SKM-1 treated with dmso at 0.1 percent for 144 hours (cell line): ENCODE data around the gene KIR2DL1.
"Not testable (repeated sequence)": the region's sequence is repeated elsewhere in the genome, so short reads cannot be mapped to it uniquely, and the experiment has no call there.

ENCODE experiments used
- DNase-seq: peaks from one replicate; lab custom pipeline; 2025; ENCODE audit not compliant: unreplicated experiment; lab: John Stamatoyannopoulos, UW

KIR2DL1 gene

DNA sequence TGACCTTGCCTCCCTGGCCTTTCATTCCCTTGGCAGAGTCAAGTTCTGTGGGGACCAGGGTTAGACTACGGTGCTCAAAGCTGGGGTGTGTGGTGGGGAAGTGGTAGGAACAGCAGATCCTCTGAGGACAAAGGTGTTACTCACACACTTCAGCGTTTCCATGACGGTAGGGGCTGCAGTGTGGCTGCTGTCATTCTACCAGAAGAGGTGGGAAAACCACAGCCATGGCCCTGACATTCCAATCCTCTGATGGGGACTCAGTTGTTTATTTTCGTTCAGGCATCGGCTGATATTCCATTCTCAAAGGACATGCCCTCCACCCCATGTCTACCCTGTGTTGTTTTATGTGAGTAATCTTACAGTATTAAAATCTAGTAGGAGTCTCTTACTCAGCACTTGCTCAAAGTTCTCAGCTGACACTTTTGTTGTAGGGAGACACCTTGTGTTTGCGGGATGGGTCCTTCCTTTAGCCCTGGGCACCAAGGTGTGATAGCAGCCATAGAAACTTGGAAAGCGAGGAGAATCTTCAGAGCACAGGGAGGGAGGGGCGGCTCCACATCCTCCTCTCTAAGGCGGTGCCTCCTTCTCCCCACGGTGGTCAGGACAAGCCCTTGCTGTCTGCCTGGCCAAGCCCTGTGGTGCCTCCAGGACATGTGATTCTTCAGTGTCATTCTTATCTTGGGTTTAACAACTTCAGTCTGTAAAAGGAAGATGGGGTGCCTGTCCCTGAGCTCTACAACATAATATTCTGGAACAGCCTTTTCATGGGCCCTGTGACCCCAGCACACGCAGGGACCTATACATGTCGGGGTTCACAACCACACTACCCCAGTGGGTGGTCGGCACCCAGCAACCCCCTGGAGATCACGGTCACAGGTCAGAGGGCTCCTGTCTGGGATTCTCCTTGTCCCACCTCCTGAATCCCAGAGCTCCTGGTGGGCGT lies 1.7 kb downstream of the KIR2DL1 start:
- not testable (repeated sequence) for DNase-seq

DNA sequence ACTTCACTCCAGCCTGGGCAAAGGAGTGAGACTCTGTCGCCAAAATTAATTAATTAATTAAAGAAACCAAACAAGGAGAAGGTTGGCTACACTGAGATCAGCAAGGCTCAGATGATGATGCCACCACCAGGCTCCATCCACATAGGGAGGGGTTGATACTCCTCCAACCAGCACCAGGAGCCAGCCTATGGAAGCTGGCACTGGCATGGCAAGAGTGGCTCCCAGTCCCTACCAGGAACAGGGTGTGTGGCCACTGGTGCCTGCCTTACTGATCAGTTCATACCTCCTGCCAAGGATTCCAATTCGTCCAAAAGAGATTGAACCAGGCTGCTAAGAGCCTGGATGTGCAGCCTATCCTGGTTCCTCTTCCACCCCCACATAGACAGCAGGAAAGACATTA lies 3.1 kb downstream of the KIR2DL1 start:
- DNase-seq, result not testable (repeated sequence)

DNA sequence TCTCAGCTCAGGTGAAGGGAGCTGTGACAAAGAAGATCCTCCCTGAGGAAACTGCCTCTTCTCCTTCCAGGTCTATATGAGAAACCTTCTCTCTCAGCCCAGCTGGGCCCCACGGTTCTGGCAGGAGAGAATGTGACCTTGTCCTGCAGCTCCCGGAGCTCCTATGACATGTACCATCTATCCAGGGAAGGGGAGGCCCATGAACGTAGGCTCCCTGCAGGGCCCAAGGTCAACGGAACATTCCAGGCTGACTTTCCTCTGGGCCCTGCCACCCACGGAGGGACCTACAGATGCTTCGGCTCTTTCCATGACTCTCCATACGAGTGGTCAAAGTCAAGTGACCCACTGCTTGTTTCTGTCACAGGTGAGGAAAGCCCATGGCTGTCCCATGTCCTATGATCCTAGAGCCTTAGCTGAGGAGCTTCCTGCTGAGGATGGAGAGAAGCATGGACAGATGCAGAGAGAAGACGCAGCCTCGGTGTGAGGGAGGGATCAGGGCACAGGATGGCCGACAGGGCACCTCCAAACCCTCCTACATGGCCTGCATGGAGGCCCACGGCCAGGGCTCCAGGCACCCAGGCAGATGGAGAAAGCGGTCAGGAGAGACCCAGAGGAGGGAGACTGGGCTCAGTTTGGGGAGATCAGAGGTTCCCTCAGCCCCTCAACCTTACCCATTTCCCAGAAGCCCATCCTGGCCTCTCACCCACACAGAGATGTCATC lies 5.7 kb downstream of the KIR2DL1 start:
- not testable (repeated sequence) for DNase-seq

DNA sequence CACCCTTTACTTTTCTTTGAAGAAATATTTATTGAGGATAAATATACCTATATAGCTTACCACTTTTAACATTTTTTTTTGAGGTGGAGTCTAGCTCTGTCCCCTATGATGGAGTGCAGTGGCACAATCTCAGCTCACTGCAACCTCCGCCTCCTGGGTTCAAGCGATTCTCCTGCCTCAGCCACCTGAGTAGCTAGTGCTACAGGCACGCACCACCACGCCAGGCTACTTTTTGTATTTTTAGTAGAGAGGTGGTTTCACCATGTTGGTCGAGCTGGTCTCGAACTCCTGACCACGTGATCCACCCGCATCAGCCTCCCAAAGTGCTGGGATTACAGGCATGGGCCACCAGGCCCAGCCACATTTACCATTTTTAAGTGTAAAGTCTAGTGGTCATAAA lies 6.2 kb downstream of the KIR2DL1 start:
- DNase-seq, result not testable (repeated sequence)

DNA sequence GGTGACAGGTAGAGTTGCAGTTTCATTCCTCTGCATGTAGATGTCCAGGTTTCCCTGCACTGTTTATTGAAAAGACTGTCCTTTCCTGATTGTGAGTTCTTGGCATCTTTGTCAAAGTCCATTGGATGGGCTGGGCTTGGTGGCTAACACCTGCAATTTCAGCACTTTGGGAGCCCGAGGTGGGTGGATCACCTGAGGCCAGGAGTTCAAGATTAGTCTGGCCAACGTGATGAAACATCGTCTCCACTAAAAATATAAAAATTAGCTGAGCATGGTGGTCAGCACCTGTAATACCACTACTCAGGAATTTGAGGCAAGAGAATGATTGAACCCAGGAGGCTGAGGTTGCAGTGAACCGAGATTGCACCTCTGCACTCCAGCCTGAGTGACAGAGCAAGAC lies 8.3 kb downstream of the KIR2DL1 start:
- not testable (repeated sequence) for DNase-seq

DNA sequence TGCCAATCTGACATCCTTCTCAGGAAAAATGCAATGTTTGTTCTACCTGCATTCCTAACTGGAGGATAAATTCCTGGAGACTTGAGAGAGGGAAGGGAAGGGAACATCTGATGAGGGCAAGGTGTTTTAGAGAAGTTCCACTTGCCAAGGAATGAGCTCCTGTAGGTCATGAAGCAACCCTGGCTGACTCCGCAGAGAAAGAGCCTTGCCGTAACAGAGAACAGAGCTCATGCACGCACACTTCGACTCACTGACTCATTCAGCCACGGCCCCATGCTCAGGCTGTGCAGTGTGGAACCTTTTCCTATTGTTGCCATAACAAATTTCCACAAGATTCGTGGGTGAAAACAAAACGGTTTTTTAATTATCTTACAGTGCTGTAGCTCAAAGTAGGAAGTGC lies 9.3 kb downstream of the KIR2DL1 start:
- not testable (repeated sequence) for DNase-seq

DNA sequence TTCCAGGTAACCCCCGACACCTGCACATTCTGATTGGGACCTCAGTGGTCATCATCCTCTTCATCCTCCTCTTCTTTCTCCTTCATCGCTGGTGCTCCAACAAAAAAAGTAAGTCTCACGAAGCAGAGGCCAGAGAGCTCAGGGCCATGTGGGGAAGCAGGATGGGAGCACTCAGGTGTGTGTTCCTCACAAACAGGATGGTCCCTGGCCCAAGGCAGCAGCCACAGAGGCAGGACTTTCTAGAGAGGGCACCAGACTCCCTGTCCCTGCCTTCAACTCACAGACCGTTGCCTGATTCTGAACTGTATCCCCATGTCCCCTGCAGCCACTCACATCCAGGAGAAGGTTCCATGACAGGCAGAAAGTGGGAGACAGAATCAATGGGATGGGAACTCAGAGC lies 13.3 kb downstream of the KIR2DL1 start:
- not testable (repeated sequence) for DNase-seq

DNA sequence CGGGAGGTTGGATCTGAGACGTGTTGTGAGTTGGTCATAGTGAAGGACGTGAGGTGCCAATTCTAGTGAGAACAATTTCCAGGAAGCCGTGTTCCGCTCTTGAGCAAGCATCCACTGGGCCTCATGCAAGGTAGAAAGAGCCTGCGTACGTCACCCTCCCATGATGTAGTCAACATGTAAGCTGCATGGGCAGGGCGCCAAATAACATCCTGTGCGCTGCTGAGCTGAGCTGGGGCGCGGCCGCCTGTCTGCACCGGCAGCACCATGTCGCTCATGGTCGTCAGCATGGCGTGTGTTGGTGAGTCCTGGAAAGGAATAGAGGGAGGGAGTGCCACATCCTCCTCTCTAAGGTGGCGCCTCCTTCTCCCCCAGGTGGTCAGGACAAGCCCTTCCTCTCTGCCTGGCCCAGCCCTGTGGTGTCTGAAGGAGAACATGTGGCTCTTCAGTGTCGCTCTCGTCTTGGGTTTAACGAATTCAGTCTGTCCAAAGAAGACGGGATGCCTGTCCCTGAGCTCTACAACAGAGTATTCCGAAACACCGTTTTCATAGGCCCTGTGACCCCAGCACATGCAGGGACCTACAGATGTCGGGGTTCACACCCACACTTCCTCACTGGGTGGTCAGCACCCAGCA lies 16.6 kb downstream of the KIR2DL1 start:
- DNase-seq, result not testable (repeated sequence)

DNA sequence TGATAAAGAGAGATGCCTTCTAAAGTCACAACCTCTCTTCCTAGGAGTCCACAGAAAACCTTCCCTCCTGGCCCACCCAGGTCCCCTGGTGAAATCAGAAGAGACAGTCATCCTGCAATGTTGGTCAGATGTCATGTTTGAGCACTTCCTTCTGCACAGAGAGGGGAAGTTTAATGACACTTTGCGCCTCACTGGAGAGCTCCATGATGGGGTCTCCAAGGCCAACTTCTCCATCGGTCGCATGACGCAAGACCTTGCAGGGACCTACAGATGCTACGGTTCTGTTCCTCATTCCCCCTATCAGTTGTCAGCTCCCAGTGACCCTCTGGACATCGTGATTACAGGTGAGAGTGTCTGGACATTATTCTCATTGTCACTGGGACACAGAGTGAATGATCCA lies 18.6 kb downstream of the KIR2DL1 start:
- DNase-seq, result not testable (repeated sequence)

DNA sequence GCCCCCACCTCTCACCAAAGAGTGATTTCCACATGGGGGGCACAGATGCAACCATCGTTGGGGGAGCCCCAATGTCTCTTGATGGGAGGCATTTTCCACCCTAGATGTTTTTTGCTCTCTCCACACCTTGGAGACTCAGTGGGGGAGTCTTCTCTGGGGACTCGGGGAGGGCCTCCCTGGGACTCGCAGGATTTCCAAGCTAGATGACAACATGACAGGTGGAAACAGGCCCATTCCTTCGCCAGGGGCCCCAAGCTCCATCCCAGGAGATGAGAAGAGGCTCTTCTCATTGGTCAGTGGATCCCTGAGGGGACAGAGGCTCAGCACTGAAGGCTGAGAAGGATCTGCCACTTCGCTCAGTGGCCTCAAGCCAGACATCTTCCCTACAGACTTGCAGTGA lies 21.1 kb downstream of the KIR2DL1 start:
- DNase-seq, result no peak

DNA sequence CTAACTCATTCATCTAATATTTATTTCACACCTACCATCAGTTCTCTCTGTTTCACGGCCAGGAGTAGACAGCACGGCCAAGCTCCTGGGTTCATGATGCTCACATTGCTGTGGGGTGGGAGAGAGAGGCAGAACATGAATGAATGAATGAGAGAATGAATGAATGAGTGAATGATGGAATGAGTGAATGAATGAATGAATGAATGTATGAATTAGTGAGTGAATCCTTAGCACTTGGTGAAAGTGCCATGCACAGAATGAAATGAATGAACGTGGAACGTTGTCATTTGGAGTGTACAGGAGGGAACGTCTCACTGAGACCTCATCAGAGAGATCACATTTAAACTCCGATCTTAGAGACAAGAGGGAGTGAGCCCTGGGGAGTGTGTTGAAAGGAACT lies 21.9 kb downstream of the KIR2DL1 start:
- DNase-seq, result no peak

DNA sequence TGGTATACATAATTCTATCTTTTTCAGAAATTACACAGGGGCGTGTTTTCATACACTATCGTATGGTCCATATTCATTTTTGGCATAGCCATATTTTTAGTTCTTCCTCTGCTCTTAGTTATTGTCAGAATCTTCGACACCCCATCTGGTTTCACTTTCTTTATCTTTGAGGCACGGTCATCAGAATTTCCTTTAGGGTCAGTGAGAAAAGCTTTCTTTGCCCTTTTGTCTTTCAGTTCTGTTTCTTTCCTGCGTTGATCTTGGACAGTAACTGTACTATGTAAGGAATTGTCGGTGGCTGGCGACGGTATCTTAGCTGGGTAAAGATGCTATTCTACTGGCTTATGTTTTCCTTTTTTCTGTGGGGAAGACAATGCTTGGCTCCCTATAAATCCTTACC lies 23.2 kb downstream of the KIR2DL1 start:
- DNase-seq, result no peak

DNA sequence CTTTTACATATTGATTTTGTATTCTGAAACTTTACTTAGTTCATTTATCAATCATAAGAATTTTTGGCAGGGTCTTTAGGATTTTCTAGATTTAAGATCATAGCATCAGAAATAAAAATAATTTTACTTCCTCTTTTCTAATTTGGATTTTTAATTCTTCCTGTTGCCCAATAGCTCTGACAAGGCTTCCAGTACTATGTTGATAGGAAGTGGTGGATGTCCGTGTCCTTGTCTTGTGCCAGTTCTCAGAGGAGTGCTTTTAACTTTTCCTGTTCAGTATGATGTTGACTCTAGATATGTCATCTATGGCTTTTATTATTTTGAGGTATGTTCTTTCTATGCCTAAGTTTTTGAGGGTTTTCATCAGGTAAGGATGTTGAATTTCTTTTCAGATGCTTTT lies 26.2 kb downstream of the KIR2DL1 start:
- DNase-seq, result peak; percentile 3

DNA sequence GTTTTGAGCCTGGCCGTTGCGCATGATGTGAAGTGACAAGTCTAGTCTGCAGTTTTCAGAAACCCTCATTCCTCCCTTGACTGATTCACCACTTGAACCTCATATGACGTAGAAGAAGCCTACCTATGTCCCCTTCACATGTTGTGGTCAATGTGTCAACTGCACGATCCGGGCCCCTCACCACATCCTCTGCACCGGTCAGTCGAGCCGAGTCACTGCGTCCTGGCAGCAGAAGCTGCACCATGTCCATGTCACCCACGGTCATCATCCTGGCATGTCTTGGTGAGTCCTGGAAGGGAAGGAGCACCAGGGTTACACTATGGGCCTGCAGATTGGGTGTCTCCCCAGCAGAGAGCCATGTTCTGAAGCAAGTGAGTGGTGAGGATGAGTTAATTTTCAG lies 33.8 kb downstream of the KIR2DL1 start, which contains the start of gene KIR2DL4:
Gene KIR2DL4, plus strand, starts transcription at position 201 of the 400 bp plus-strand sequence. Its CDS starts 42 bp downstream, at position 243.
- DNase-seq, result no peak

DNA sequence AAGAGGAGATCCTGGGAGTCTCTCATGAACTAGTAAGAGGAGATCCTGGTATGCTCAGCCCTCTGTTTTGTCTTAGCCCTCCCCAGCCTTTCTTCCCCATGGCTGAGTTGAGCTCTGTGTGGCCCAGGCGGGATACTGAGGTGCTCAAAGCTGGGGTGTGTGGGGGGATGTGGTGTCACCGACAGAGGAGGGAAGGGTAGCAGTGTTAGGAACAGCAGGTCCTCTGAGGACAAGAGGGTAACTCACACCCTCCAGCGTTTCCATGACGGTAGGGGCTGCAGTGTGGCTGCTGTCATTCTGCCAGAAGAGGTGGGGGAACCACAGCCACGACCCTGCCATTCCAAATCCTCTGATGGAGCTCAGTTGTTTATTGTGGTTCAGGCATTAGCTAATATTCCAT lies 34.5 kb downstream of the KIR2DL1 start:
- DNase-seq, result no peak

DNA sequence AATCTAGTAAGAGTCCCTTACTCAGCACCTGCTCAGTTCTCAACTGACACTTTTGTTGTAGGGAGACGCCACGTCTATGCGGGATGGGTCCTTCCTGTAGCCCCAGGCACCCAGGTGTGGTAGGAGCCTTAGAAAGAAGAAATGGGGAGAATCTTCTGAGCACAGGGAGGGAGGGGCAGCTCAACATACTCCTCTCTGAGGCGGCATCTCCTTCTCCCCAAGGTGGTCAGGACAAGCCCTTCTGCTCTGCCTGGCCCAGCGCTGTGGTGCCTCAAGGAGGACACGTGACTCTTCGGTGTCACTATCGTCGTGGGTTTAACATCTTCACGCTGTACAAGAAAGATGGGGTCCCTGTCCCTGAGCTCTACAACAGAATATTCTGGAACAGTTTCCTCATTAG lies 35.0 kb downstream of the KIR2DL1 start:
- no peak for DNase-seq

DNA sequence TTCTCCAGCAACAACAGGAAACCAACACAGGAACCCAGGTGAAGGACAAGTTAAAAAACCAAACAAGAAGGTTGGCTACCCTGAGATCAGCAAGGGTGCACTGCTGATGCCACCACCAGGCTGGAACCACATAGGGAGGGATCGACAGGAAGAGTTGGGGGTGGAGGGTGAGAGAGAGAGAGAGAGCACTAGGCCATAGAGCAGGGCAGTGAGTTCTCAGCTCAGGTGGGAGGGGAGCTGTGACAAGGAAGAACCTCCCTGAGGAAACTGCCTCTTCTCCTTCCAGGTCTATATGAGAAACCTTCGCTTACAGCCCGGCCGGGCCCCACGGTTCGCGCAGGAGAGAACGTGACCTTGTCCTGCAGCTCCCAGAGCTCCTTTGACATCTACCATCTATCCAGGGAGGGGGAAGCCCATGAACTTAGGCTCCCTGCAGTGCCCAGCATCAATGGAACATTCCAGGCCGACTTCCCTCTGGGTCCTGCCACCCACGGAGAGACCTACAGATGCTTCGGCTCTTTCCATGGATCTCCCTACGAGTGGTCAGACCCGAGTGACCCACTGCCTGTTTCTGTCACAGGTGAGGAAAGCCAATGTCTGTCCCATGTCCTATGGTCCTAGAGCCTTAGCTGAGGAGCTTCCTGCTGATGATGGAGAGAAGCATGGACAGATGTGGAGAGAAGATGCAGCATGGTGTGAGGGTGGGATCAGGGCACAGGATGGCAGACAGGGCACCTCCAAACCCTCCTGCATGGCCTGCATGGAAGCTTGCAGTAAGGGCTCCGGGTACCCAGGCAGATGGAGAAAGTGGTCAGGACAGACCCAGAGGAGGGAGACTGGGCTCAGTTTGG lies 36.3 kb downstream of the KIR2DL1 start:
- no peak for DNase-seq

DNA sequence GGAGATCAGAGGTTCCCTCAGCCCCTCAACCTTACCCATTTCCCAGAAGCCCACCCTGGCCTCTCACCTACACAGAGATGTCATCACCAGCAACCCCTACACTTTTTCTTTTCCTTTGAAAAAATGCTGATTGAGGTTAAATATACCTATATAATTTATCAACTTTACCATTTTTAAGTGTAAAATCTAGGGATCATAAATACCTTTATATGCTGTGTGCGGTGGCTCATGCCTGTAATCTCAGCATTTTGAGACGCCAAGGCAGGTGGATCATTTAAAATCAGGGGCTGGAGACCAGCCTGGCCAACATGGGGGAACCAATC lies 36.9 kb downstream of the KIR2DL1 start:
- DNase-seq, result no peak

DNA sequence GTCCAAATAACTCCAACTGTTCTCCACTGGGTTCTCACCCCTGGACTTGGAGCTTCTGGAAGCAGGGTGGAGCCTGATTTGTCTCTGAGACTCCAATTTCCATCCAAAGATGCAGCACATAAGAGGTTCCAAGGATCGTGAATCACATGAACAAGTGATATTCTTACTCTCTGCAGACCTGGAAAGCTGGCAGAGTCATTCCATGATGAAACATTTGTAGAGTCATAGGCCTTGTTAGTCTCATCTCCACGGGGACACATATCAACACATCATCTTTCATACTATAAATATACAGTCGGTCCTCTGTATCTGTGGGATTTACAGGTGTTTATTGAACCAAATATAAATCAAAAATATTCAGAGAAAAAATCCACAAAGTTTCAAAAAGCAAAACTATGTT lies 45.0 kb downstream of the KIR2DL1 start:
- not testable (repeated sequence) for DNase-seq

DNA sequence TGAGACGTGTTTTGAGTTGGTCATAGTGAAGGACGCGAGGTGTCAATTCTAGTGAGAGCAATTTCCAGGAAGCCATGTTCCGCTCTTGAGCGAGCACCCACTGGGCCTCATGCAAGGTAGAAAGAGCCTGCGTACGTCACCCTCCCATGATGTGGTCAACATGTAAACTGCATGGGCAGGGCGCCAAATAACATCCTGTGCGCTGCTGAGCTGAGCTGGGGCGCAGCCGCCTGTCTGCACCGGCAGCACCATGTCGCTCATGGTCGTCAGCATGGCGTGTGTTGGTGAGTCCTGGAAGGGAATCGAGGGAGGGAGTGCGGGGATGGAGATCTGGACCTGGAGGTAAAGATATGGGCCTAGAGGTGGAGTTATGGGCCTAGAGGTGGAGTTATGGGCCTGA lies 46.7 kb downstream of the KIR2DL1 start, which contains the start of gene KIR3DL1:
Gene KIR3DL1, plus strand, starts transcription at position 218 of the 400 bp plus-strand sequence.
- not testable (repeated sequence) for DNase-seq
